IMR-90 (cell line): ENCODE measurements around the gene TTC28. TPM values are rescaled to one million over a fixed set of nuclear protein-coding genes. Genes with fewer than 3 reads are reported as not detected.

Experiments used
- ATAC-seq: fragments of 200-7000 bp; cut with Tn5 transposase; 2 replicates; pipeline ENCODE4 v1.9.1; 2020; ENCODE audit warnings: low read depth, mild to moderate bottlenecking, moderate library complexity
- BruUV-seq: library from RNA; stranded (reverse); fragments of 400-500 nt; replicated peaks from 2 replicates; lab custom pipeline; 2021; lab: Mats Ljungman, UMichigan
- CTCF ChIA-PET: fragments of 300-600 bp; formaldehyde crosslinking; extraction: SDS; loops from one replicate; lab custom pipeline; 2021; ENCODE audit warnings: antibody characterized with exemption; lab: Yijun Ruan, JAX
- POLR2A ChIA-PET: fragments of 300-600 bp; sonication (Branson Sonifier 250); formaldehyde crosslinking; loops from one replicate; lab custom pipeline; 2022; ENCODE audit warnings: antibody characterized with exemption; ENCODE audit not compliant: unreplicated experiment; lab: Charles Lee
- DNase-seq: peaks from one replicate; pipeline ENCODE4 v3.0.0; 2013
- H2AFZ ChIP-seq: replicated peaks from 2 replicates; pipeline ENCODE3; 2013; ENCODE audit warnings: low read length, mild to moderate bottlenecking; ENCODE audit not compliant: poor library complexity
- H2AK5ac ChIP-seq: 2 replicates; pipeline ENCODE4 v1.6.1; 2013; ENCODE audit warnings: low read depth, low read length, inconsistent platforms
- H2AK9ac ChIP-seq: replicated peaks from 2 replicates; pipeline ENCODE3; 2013; ENCODE audit warnings: mild to moderate bottlenecking, low read depth, low read length, moderate library complexity; ENCODE audit not compliant: poor library complexity
- H2BK120ac ChIP-seq: 2 replicates; pipeline ENCODE4 v1.6.1; 2013; ENCODE audit warnings: low read depth, low read length, inconsistent platforms
- H2BK15ac ChIP-seq: 3 replicates; pipeline ENCODE4 v1.6.1; 2013; ENCODE audit warnings: low read depth, low read length, inconsistent platforms
- H2BK20ac ChIP-seq: 2 replicates; pipeline ENCODE4 v1.6.1; 2013; ENCODE audit warnings: low read depth, mild to moderate bottlenecking, inconsistent platforms, low read length, moderate library complexity
- H2BK5ac ChIP-seq: 2 replicates; pipeline ENCODE4 v1.6.1; 2013; ENCODE audit warnings: mild to moderate bottlenecking, low read depth, low read length, inconsistent platforms; ENCODE audit not compliant: poor library complexity, severe bottlenecking
- H3K14ac ChIP-seq: replicated peaks from 2 replicates; pipeline ENCODE4 v1.6.1; 2013; ENCODE audit warnings: low read depth, low read length, inconsistent platforms
- H3K18ac ChIP-seq: 2 replicates; pipeline ENCODE4 v1.6.1; 2013; ENCODE audit warnings: low read depth, low read length, control low read depth
- H3K23ac ChIP-seq: 2 replicates; pipeline ENCODE4 v1.6.1; 2013; ENCODE audit warnings: low read depth, low read length, inconsistent platforms
- H3K27ac ChIP-seq: 2 replicates; pipeline ENCODE4 v1.5.1; 2013; ENCODE audit warnings: mild to moderate bottlenecking, control low read depth, low read length; ENCODE audit not compliant: insufficient read depth
- H3K27me3 ChIP-seq: 2 replicates; pipeline ENCODE4 v1.6.1; 2013; ENCODE audit warnings: low read length; ENCODE audit not compliant: control insufficient read depth, insufficient read depth
- H3K36me3 ChIP-seq: 2 replicates; pipeline ENCODE4 v1.6.1; 2013; ENCODE audit warnings: low read length, mixed read lengths; ENCODE audit not compliant: control insufficient read depth, insufficient read depth
- H3K4ac ChIP-seq: 2 replicates; pipeline ENCODE4 v1.6.1; 2013; ENCODE audit warnings: low read depth, low read length, inconsistent platforms
- H3K4me1 ChIP-seq: 2 replicates; pipeline ENCODE4 v1.6.1; 2013; ENCODE audit warnings: low read length, mixed read lengths; ENCODE audit not compliant: control insufficient read depth, insufficient read depth
- H3K4me2 ChIP-seq: 2 replicates; pipeline ENCODE4 v1.6.1; 2013; ENCODE audit warnings: low read depth, mild to moderate bottlenecking, control low read depth, low read length, moderate library complexity
- H3K4me3 ChIP-seq: 2 replicates; pipeline ENCODE4 v1.5.1; 2013; ENCODE audit warnings: low read depth, mild to moderate bottlenecking, control low read depth, low read length, moderate library complexity; ENCODE audit not compliant: insufficient read depth
- H3K56ac ChIP-seq: 2 replicates; pipeline ENCODE4 v1.6.1; 2013; ENCODE audit warnings: low read length, inconsistent platforms; ENCODE audit not compliant: insufficient read depth; ENCODE audit errors: extremely low read depth
- H3K79me1 ChIP-seq, 2 experiments: 2 replicates each; pipeline ENCODE4 v1.6.1; 2013; ENCODE audit warnings: low read length in 2 of 2, inconsistent platforms in 1 of 2, low read depth in 1 of 2
- H3K9ac ChIP-seq: 2 replicates; pipeline ENCODE4 v1.6.1; 2013; ENCODE audit warnings: low read depth, low read length, control low read depth
- H3K9me1 ChIP-seq: 2 replicates; pipeline ENCODE4 v1.6.1; 2013; ENCODE audit warnings: low read length, inconsistent platforms; ENCODE audit not compliant: insufficient read depth
- H3K9me3 ChIP-seq: 2 replicates; pipeline ENCODE4 v1.6.1; 2013; ENCODE audit warnings: low read length; ENCODE audit not compliant: control insufficient read depth, insufficient read depth
- H4K20me1 ChIP-seq: 2 replicates; pipeline ENCODE4 v1.6.1; 2013; ENCODE audit warnings: low read length, inconsistent platforms; ENCODE audit not compliant: insufficient read depth
- H4K5ac ChIP-seq: 2 replicates; pipeline ENCODE4 v1.6.1; 2013; ENCODE audit warnings: mild to moderate bottlenecking, low read depth, low read length, control low read depth
- H4K8ac ChIP-seq, 2 experiments: 2 replicates each; pipeline ENCODE4 v1.6.1; 2013; ENCODE audit warnings: low read depth in 2 of 2, low read length in 2 of 2, control low read depth in 1 of 2, inconsistent platforms in 1 of 2
- H4K91ac ChIP-seq: 2 replicates; pipeline ENCODE4 v1.6.1; 2013; ENCODE audit warnings: low read depth, low read length, inconsistent platforms; ENCODE audit not compliant: insufficient read depth
- CEBPB ChIP-seq: IDR thresholded peaks from 2 replicates; pipeline ENCODE4 v1.6.1; 2012; ENCODE audit warnings: low read depth, low read length, improper control_type of control experiment
- FOS ChIP-seq: fragments of 150-350 bp; IDR thresholded peaks from 2 replicates; pipeline ENCODE4 v1.6.1; 2016; ENCODE audit warnings: low read depth, low read length
- USF2 ChIP-seq: fragments of 150-350 bp; IDR thresholded peaks from 2 replicates; pipeline ENCODE4 v1.6.1; 2017; ENCODE audit warnings: mild to moderate bottlenecking, antibody characterized with exemption, low read length, low read depth
- WGBS, 2 experiments: methylation state at CpG; one replicate each; pipeline versions ENCODE4 v1.1.5 to v1.1.7; 2013; ENCODE audit warnings: missing lambda C conversion rate in 2 of 2; ENCODE audit not compliant: insufficient read length in 1 of 2; ENCODE audit errors: extremely low coverage in 2 of 2; 5-methylcytosine and 5-hydroxymethylcytosine counted together
- dilution Hi-C: fragments of 300-500 bp; cut with HindIII; formaldehyde crosslinking; loops from one replicate; pipeline ENCODE4 v1.14.3; 2018; ENCODE audit warnings: low sequenced_read_pairs; ENCODE audit not compliant: unreplicated experiment
- in situ Hi-C: fragments of 300-500 bp; cut with MboI; formaldehyde crosslinking; loops from 3 replicates; pipeline ENCODE4 v1.14.3; 2019; ENCODE audit warnings: low sequenced_read_pairs, inconsistent platforms, mixed read lengths
- intact Hi-C: fragments of 100-400 bp; cut with micrococcal nuclease; formaldehyde crosslinking; loops from 2 replicates; pipeline ENCODE4 v1.10.0; 2022
- polyA plus RNA-seq, 3 experiments: library from polyadenylated mRNA; depleted of rRNA; stranded (reverse); fragments of >200 nt; gene quantifications; 2 replicates each; pipeline ENCODE4 v1.2.3, GENCODE V29; 2012; ENCODE audit warnings: low replicate concordance in 1 of 3
- total RNA-seq: library from RNA; depleted of rRNA; stranded (reverse); fragments of >200 nt; gene quantifications from 2 replicates; pipeline ENCODE4 v1.2.3, GENCODE V29; 2012

The TTC28 gene
- total and polyA plus RNA-seq, 2 of the 4 experiments (the other 2 are of a cell fraction) = 5.6 to 13.3 TPM

GRCh38 chr22:28560046-28560742 lies 119.4 kb downstream of the TTC28 start:
- 82% methylated on average over 2 of the region's 2 CpGs; no CpG with 5 or more reads in 1 of the 2 experiments for WGBS, 2 experiments

More at GRCh38 chr22:28560046-28560742, 119.4 kb downstream of the TTC28 start:
- ChIA-PET CTCF (interaction anchor here (0.6 kb wide), 1 partner anchor 246 kb away, joined by 3 read pairs; no protein-coding TSS in a partner anchor), POLR2A (no interaction called here)
- Histone ChIP-seq H2BK120ac (no peak overlapping the region), H2AK5ac (no peak overlapping the region), H3K23ac (0 out of 2 replicates have a peak overlapping the region, but pooled peaks have one; percentile 11), H3K27me3 (no peaks in the 10 kb centered on the region), H3K18ac (no peak overlapping the region), H3K4me2 (no peak overlapping the region), H3K27ac (no peak overlapping the region), H4K5ac (no peak overlapping the region), H3K56ac (no peak overlapping the region), H4K20me1 (peaks cover 7% of the 10 kb centered on the region; the same call in 1 of the 2 replicates), H4K91ac (no peak overlapping the region), H3K79me1 (peaks cover 5 to 11% of the 10 kb centered on the region in 2 experiments; a peak in 3 of 4 replicates), H3K4ac (0 out of 2 replicates have a peak overlapping the region, but pooled peaks have one; percentile 20), H3K9ac (no peak overlapping the region), H3K4me1 (peaks cover 2% of the 10 kb centered on the region; the same call in 1 of the 2 replicates), H2AFZ (no peak overlapping the region), H3K9me3 (no peaks in the 10 kb centered on the region), H3K36me3 (no peaks in the 10 kb centered on the region), H2BK20ac (no peak overlapping the region), H4K8ac (0 out of 4 replicates have a peak overlapping the region, but pooled peaks of 1 of the 2 experiments have one; percentile 32), H3K9me1 (peaks cover 3% of the 10 kb centered on the region; the same call in 1 of the 2 replicates), H3K14ac (no peak overlapping the region; the same call in 1 of the 2 replicates), H2BK5ac (no peak overlapping the region), H3K4me3 (no peak overlapping the region), H2AK9ac (no peak overlapping the region), H2BK15ac (no peak overlapping the region)
- BruUV-seq = no TSS peak
- in situ Hi-C loops = no loop called here
- intact Hi-C loops = no loop called here
- ATAC-seq = peak; percentile 53
- dilution Hi-C loops = no loop called here
- TF ChIP-seq USF2 (no peak), CEBPB (peak; percentile 80), FOS (0 out of 2 replicates have a peak, but pooled peaks have one; percentile 29)
- DNase-seq = peak; percentile 82
